Measurements from ENCODE around the gene SLC2A11. TPM values are rescaled to one million over a fixed set of nuclear protein-coding genes. Genes with fewer than 3 reads are reported as not detected.

Gene SLC2A11
- total RNA-seq, 1 donor from 2014 or later, result 52.4 TPM

- no peak for DNase-seq
- no peaks in the 10 kb centered on the region for H3K36me3 Mint-ChIP-seq (ENCODE audit: unreplicated experiment)
- peaks cover 3% of the 10 kb centered on the region for H3K4me1 Mint-ChIP-seq (ENCODE audit: low read depth, unreplicated experiment)
- no peak overlapping the region for H3K4me3 Mint-ChIP-seq (ENCODE audit: unreplicated experiment)
- no peak for TF ChIP-seq CTCF (IDR thresholded peaks at IDR 0.05; ENCODE audit: partially characterized antibody, unreplicated experiment)
- H3K27ac Mint-ChIP-seq (ENCODE audit: unreplicated experiment), result no peak overlapping the region
- H3K9me3 Mint-ChIP-seq (ENCODE audit: unreplicated experiment), result peaks cover 6% of the 10 kb centered on the region
- H3K27me3 Mint-ChIP-seq (ENCODE audit: unreplicated experiment), result peaks cover 8% of the 10 kb centered on the region
Observed at GRCh38 chr22:23845265-23846080, 12.2 kb upstream of the SLC2A11 start.

- Mint-ChIP-seq H3K4me3 (ENCODE audit: unreplicated experiment) (no peak overlapping the region), H3K9me3 (ENCODE audit: unreplicated experiment) (peaks cover 3% of the 10 kb centered on the region), H3K4me1 (ENCODE audit: low read depth, unreplicated experiment) (peaks cover 4% of the 10 kb centered on the region), H3K36me3 (ENCODE audit: unreplicated experiment) (no peaks in the 10 kb centered on the region), H3K27me3 (ENCODE audit: unreplicated experiment) (peaks cover 2% of the 10 kb centered on the region), H3K27ac (ENCODE audit: unreplicated experiment) (peak overlapping the region; percentile 22)
- TF ChIP-seq CTCF (IDR thresholded peaks at IDR 0.05; ENCODE audit: partially characterized antibody, unreplicated experiment), result no peak
- DNase-seq, result no peak
Observed at GRCh38 chr22:23846081-23846469, 11.6 kb upstream of the SLC2A11 start.

- DNase-seq, result no peak
- no peak overlapping the region for H3K4me3 Mint-ChIP-seq (ENCODE audit: unreplicated experiment)
- no peaks in the 10 kb centered on the region for H3K9me3 Mint-ChIP-seq (ENCODE audit: unreplicated experiment)
- H3K36me3 Mint-ChIP-seq (ENCODE audit: unreplicated experiment), result no peaks in the 10 kb centered on the region
- H3K27me3 Mint-ChIP-seq (ENCODE audit: unreplicated experiment), result peaks cover 2% of the 10 kb centered on the region
- TF ChIP-seq CTCF (IDR thresholded peaks at IDR 0.05; ENCODE audit: partially characterized antibody, unreplicated experiment), result no peak
- peaks cover 4% of the 10 kb centered on the region for H3K4me1 Mint-ChIP-seq (ENCODE audit: low read depth, unreplicated experiment)
- H3K27ac Mint-ChIP-seq (ENCODE audit: unreplicated experiment), result no peak overlapping the region
Observed at GRCh38 chr22:23847310-23847920, 10.3 kb upstream of the SLC2A11 start.

- H3K27ac Mint-ChIP-seq (ENCODE audit: unreplicated experiment), result no peak overlapping the region
- DNase-seq, result no peak
- H3K4me3 Mint-ChIP-seq (ENCODE audit: unreplicated experiment), result no peak overlapping the region
Observed at GRCh38 chr22:23847991-23848864, 9.4 kb upstream of the SLC2A11 start.

More at GRCh38 chr22:23847991-23848864, 9.4 kb upstream of the SLC2A11 start:
- no peaks in the 10 kb centered on the region for H3K9me3 Mint-ChIP-seq (ENCODE audit: unreplicated experiment)
- peaks cover 2% of the 10 kb centered on the region for H3K27me3 Mint-ChIP-seq (ENCODE audit: unreplicated experiment)
- no peaks in the 10 kb centered on the region for H3K36me3 Mint-ChIP-seq (ENCODE audit: unreplicated experiment)
- TF ChIP-seq CTCF (IDR thresholded peaks at IDR 0.05; ENCODE audit: partially characterized antibody, unreplicated experiment), result no peak
- H3K4me1 Mint-ChIP-seq (ENCODE audit: low read depth, unreplicated experiment), result peaks cover 4% of the 10 kb centered on the region

All from glutamatergic neuron (in vitro differentiated cells).